Activated T-cell treated with anti-CD3 and anti-CD28 coated beads, Interleukin-2, amount 50 U/mL, for 72 hours (primary cell): Measurements from ENCODE around the gene AOPEP. TPM values are rescaled to one million over a fixed set of nuclear protein-coding genes. Genes with fewer than 3 reads are reported as not detected.
"Not testable (repeated sequence)": the region's sequence is repeated elsewhere in the genome, so short reads cannot be mapped to it uniquely, and the experiment has no call there.

Experiments
- ATAC-seq, 2 donors: fragments of 150-1000 bp; cut with Tn5 transposase; replicated peaks in 1 of 2; 2 replicates each; pipeline ENCODE4 v1.10.0; 2021; ENCODE audit warnings: moderate library complexity in 2 of 2, mild to moderate bottlenecking in 1 of 2
- DNase-seq, 2 donors: peaks; one replicate each; pipeline ENCODE4 v3.0.0; 2021 to 2022; ENCODE audit warnings: mixed read lengths in 1 of 2
- H3K27ac Mint-ChIP-seq: one replicate; pipeline ENCODE4 v1.8.0; 2022; ENCODE audit warnings: mild to moderate bottlenecking, moderate library complexity, mixed read lengths
- H3K27me3 Mint-ChIP-seq: one replicate; pipeline ENCODE4 v1.8.0; 2022; ENCODE audit warnings: low read depth, mixed read lengths
- H3K36me3 Mint-ChIP-seq, 2 donors: one replicate each; pipeline ENCODE4 v1.8.0; 2022; ENCODE audit warnings: mixed read lengths in 2 of 2, mild to moderate bottlenecking in 1 of 2; ENCODE audit not compliant: insufficient read depth in 2 of 2
- H3K4me1 Mint-ChIP-seq: one replicate; pipeline ENCODE4 v1.8.0; 2022; ENCODE audit warnings: low read depth, mixed read lengths
- H3K4me3 Mint-ChIP-seq, 2 donors: one replicate each; pipeline ENCODE4 v1.8.0; 2022; ENCODE audit warnings: mild to moderate bottlenecking in 2 of 2, mixed read lengths in 2 of 2, moderate library complexity in 2 of 2
- H3K9me3 Mint-ChIP-seq, 2 donors: one replicate each; pipeline ENCODE4 v1.8.0; 2022; ENCODE audit warnings: mixed read lengths in 2 of 2
- total RNA-seq, 2 donors: library from RNA; stranded (reverse); gene quantifications; one replicate each; pipeline ENCODE4 v1.2.3, GENCODE V29; 2022

The AOPEP gene
- total RNA-seq, 2 donors from 2014 or later = 9.0 to 13.2 TPM

GRCh38 chr9:94936419-94936818, 209.9 kb downstream of the AOPEP start:
- Mint-ChIP-seq H3K27me3 (no peaks in the 10 kb centered on the region), H3K36me3 (no peaks in the 10 kb centered on the region), H3K9me3 (no peaks in the 10 kb centered on the region), H3K4me3 (no peak overlapping the region), H3K4me1 (peaks cover 7% of the 10 kb centered on the region), H3K27ac (no peak overlapping the region)
- no peak for ATAC-seq
- no peak for DNase-seq

DNA sequence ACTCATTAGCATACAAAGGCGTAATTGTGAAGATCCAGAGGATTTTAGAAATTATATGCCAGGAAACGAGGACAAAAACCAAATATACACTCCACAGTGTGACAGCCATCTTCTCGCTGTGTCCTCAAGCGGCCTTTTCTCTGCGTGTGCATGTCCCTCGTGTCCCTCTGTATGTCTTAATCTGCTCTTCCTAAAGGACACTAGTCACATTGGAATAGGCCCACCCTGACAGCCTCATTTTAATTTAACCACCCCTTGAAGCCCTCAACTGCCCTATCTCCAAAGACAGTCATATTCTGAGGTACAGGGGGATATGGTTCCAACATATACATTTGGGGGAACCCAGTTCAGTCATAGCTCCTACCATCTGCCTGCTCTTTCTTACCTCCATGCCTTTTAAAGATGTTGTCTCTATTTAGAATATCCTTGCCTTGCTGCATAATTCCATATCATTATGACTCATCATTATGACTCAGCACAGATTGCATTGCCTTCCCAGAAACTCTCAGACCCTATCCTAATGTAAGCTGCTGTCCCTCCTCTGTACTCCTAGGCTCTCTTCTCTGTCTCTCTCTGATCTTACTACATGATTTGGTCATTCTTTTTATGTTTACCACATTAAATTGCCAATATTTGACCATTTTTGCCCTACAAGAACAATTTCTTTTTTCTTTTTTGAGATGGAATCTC, 210.9 kb downstream of the AOPEP start:
- no peaks in the 10 kb centered on the region for H3K9me3 Mint-ChIP-seq
- peaks cover 7% of the 10 kb centered on the region for H3K4me1 Mint-ChIP-seq
- DNase-seq = no peak
- H3K36me3 Mint-ChIP-seq = no peaks in the 10 kb centered on the region
- no peak for ATAC-seq
- H3K27ac Mint-ChIP-seq = no peak overlapping the region
- H3K27me3 Mint-ChIP-seq = no peaks in the 10 kb centered on the region
- no peak overlapping the region for H3K4me3 Mint-ChIP-seq

- no peak overlapping the region for H3K4me3 Mint-ChIP-seq
- H3K4me1 Mint-ChIP-seq = peaks cover 7% of the 10 kb centered on the region
- H3K27me3 Mint-ChIP-seq = no peaks in the 10 kb centered on the region
- no peaks in the 10 kb centered on the region for H3K36me3 Mint-ChIP-seq
- DNase-seq (no peak), ATAC-seq (no peak)
- H3K9me3 Mint-ChIP-seq = no peaks in the 10 kb centered on the region
- H3K27ac Mint-ChIP-seq = no peak overlapping the region
These were observed 211.9 kb downstream of the AOPEP start for GRCh38 chr9:94938384-94938783.

GRCh38 chr9:94940296-94940695, 213.8 kb downstream of the AOPEP start:
- not testable (repeated sequence) for DNase-seq, H3K9me3 Mint-ChIP-seq, H3K36me3 Mint-ChIP-seq, ATAC-seq, H3K4me1 Mint-ChIP-seq, H3K27me3 Mint-ChIP-seq, H3K27ac Mint-ChIP-seq, H3K4me3 Mint-ChIP-seq

DNA sequence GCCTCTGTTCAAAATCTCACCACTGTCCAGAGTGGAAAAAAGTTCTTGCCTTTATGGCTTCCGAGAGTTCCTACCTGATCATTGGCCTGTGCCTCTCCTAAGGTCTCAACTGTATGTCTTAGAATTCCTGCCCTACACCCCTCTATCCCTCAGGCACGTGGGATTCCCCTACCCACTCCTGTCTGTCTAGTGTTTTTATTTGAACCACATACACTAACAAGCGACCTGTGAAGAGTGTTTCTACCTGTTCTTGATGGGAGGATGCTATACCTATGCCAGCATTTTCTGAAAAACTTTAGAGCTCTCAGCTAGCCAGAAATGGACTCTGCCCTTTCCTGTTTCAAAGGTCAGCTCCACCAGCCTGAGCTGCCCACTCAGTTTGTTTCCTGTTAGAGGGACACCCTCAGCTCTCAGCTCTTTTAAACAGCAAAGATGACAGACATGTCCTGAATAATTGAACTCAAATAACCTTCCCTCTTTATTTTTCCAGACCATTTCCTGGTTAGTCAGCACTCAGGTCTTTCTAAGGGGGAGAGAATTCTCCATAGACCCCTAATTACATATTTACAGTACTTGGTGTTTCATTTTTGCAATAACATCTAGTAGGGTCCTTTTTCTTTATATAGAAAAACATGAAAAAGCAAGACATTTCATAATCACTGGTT, 214.8 kb downstream of the AOPEP start:
- DNase-seq (no peak), ATAC-seq (no peak)
- Mint-ChIP-seq H3K4me1 (peaks cover 7% of the 10 kb centered on the region), H3K27me3 (no peaks in the 10 kb centered on the region), H3K36me3 (no peaks in the 10 kb centered on the region), H3K27ac (no peak overlapping the region), H3K9me3 (no peaks in the 10 kb centered on the region), H3K4me3 (no peak overlapping the region)

- no peak overlapping the region for H3K4me3 Mint-ChIP-seq
- H3K27ac Mint-ChIP-seq = no peak overlapping the region
- DNase-seq (no peak), ATAC-seq (no peak)
- H3K9me3 Mint-ChIP-seq = peaks cover 0 to 2% of the 10 kb centered on the region in 2 donors
- no peaks in the 10 kb centered on the region for H3K27me3 Mint-ChIP-seq
- H3K4me1 Mint-ChIP-seq = peaks cover 10% of the 10 kb centered on the region
- H3K36me3 Mint-ChIP-seq = no peaks in the 10 kb centered on the region
These were observed 218.1 kb downstream of the AOPEP start for GRCh38 chr9:94944626-94945025.

GRCh38 chr9:94945197-94946144, 219.0 kb downstream of the AOPEP start:
- ATAC-seq (no peak), DNase-seq (no peak)
- Mint-ChIP-seq H3K9me3 (peaks cover 0 to 2% of the 10 kb centered on the region in 2 donors), H3K4me1 (peaks cover 10% of the 10 kb centered on the region), H3K27ac (no peak overlapping the region), H3K36me3 (no peaks in the 10 kb centered on the region), H3K4me3 (no peak overlapping the region), H3K27me3 (no peaks in the 10 kb centered on the region)

- H3K27me3 Mint-ChIP-seq = no peaks in the 10 kb centered on the region
- H3K9me3 Mint-ChIP-seq = peaks cover 0 to 2% of the 10 kb centered on the region in 2 donors
These were observed 219.8 kb downstream of the AOPEP start for GRCh38 chr9:94946256-94946655.

DNA sequence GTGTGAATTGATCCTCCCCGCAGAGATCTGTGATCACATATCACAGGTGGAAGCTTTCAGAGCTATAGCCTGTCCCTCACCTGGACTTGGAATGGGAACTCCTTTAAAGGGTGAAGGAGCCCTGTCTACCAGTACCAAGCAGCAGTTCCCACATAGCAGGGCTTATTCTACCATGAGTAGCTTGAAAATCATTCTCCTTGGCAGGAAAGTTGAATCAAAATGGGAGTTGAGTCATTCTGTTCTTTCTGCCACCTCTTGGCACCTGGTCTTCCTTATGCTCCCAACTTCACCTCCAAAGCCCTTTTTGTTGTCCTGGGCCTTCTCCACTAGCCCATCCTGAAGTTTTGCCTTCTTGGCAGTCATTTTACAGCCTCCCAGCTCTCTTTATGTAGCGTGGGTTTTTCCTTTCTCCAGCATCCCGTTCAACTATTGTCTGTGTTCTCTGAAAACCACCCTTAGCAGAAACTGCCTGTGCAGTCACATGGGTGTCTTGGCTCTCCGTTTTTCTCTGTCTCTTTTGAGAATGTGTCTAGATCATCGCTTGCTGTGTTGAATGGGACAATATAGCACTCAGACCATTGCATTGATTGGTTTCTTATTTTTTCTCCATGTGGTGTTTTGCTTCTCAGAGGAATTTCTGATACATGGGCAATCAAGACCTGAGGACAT, 222.2 kb downstream of the AOPEP start:
- Mint-ChIP-seq H3K27ac (no peak overlapping the region), H3K9me3 (peaks cover 0 to 2% of the 10 kb centered on the region in 2 donors), H3K27me3 (no peaks in the 10 kb centered on the region), H3K36me3 (no peaks in the 10 kb centered on the region), H3K4me3 (no peak overlapping the region), H3K4me1 (peaks cover 37% of the 10 kb centered on the region)
- ATAC-seq = no peak
- no peak for DNase-seq

More at GRCh38 chr9:94946256-94946655, 219.8 kb downstream of the AOPEP start:
- no peak for ATAC-seq
- H3K36me3 Mint-ChIP-seq = no peaks in the 10 kb centered on the region
- H3K4me1 Mint-ChIP-seq = peaks cover 15% of the 10 kb centered on the region
- H3K27ac Mint-ChIP-seq = no peak overlapping the region
- no peak for DNase-seq
- H3K4me3 Mint-ChIP-seq = no peak overlapping the region

- Mint-ChIP-seq H3K36me3 (no peaks in the 10 kb centered on the region), H3K27ac (no peak overlapping the region), H3K9me3 (peaks cover 0 to 2% of the 10 kb centered on the region in 2 donors), H3K4me3 (no peak overlapping the region), H3K4me1 (peaks cover 37% of the 10 kb centered on the region), H3K27me3 (no peaks in the 10 kb centered on the region)
- DNase-seq (no peak), ATAC-seq (no peak)
These were observed 222.9 kb downstream of the AOPEP start for GRCh38 chr9:94949370-94949769.

DNA sequence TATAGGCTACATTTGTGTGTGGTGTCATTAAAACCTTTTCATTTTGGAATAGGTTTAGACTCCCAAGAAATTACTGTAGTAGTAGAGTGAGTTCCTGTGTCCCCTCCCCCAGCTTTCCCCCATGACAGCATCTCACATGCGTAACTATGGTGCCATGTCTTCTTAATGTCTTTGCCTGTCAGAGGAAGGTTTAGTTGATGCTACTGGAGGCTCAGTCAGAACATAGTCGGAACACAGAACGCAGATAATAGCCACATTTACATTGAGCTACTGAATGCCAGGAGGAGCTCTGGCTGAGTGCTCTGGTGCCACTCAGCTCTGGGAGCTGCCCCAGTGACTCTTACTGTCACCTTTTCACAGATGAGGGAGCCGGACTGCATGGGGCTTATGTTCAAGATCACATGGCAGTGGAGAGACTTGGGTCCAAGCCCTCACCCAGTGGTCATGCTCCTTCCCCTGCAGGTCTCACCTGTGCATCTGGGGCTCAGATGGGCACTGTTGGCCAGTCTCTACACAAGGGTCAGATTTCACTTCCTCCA, 223.6 kb downstream of the AOPEP start:
- ATAC-seq (no peak), DNase-seq (no peak)
- no peak overlapping the region for H3K4me3 Mint-ChIP-seq
- no peaks in the 10 kb centered on the region for H3K27me3 Mint-ChIP-seq
- no peak overlapping the region for H3K27ac Mint-ChIP-seq
- H3K36me3 Mint-ChIP-seq = no peaks in the 10 kb centered on the region
- peaks cover 0 to 2% of the 10 kb centered on the region in 2 donors for H3K9me3 Mint-ChIP-seq
- peaks cover 37% of the 10 kb centered on the region for H3K4me1 Mint-ChIP-seq

DNA sequence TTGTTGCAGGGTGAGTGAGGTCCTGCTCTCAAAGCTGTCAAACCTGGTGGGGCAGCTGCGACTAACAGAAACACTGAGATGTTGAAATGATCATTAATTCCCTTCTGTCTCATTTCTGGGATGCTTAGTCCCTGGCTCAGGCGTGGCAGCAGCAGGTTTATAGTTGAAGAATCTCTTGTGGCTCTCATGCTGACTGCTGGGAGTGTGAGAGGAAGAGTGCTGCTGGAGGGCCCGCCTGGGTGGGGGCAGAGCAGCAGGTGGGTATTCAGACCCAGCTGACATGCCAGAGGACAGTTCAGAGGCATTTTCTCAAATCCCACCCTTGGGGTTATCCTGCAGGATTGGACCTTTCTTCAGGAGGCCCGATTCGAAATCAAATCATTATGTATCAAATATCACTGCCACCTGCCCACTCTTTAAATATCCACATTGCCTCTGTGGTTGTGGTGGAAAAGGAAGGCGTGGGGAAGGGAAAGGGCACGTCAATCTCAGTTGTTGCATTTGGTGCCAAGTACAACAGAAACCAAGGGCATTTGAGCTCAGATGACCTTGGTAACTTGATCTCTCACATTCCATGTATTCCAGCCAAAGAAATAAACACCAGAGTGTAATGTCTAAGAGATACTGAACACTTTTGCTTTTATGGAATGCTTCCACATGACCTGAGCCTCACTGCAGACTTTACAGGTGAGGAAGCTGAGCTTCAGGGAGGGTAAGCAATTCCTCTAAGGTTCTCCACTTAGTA, 224.3 kb downstream of the AOPEP start:
- no peak overlapping the region for H3K27ac Mint-ChIP-seq
- no peaks in the 10 kb centered on the region for H3K36me3 Mint-ChIP-seq
- H3K9me3 Mint-ChIP-seq = peaks cover 0 to 2% of the 10 kb centered on the region in 2 donors
- ATAC-seq (no peak), DNase-seq (no peak)
- no peaks in the 10 kb centered on the region for H3K27me3 Mint-ChIP-seq
- H3K4me1 Mint-ChIP-seq = peaks cover 37% of the 10 kb centered on the region
- H3K4me3 Mint-ChIP-seq = peak overlapping the region in 1 of 2 donors; percentile 5
